Cardiac muscle cell (in vitro differentiated cells and primary cell): ENCODE results near the gene DTHD1. TPM values are rescaled to one million over a fixed set of nuclear protein-coding genes. Genes with fewer than 3 reads are reported as not detected.

ENCODE experiments used
- DNase-seq, 2 donors: peaks; one replicate each; pipeline versions ENCODE4 v3.0.0 to v3.0.0-alpha.2; 2010 to 2017; ENCODE audit warnings: low read depth in 1 of 2, low spot score in 1 of 2
- H3K27ac ChIP-seq: fragments of 200-600 bp; sonication (generic); 2 replicates; pipeline ENCODE4 v1.5.1; 2016
- H3K27me3 ChIP-seq: fragments of 200-600 bp; sonication (generic); 2 replicates; pipeline ENCODE4 v1.6.0; 2016; ENCODE audit warnings: control low read depth
- H3K36me3 ChIP-seq: fragments of 200-600 bp; sonication (generic); 2 replicates; pipeline ENCODE4 v1.5.1; 2016; ENCODE audit warnings: control low read depth
- H3K4me1 ChIP-seq: fragments of 200-600 bp; sonication (generic); 2 replicates; pipeline ENCODE4 v1.8.1; 2017; ENCODE audit warnings: low read depth, mild to moderate bottlenecking, mixed run types
- H3K4me3 ChIP-seq: fragments of 200-600 bp; sonication (generic); 2 replicates; pipeline ENCODE4 v1.5.1; 2016; ENCODE audit warnings: mild to moderate bottlenecking
- H3K9me3 ChIP-seq: fragments of 200-600 bp; sonication (generic); 2 replicates; pipeline ENCODE4 v1.5.1; 2017; ENCODE audit warnings: low read depth, mild to moderate bottlenecking, control low read depth
- CTCF ChIP-seq: IDR thresholded peaks from 2 replicates; pipeline ENCODE4 v1.5.1; 2012; ENCODE audit warnings: low read depth, mild to moderate bottlenecking, low read length
- polyA plus RNA-seq: library from polyadenylated mRNA; unstranded; fragments of >200 nt; fragmentation: Nextera tagmentation; extraction: Ambion mirVana; gene quantifications from 2 replicates; pipeline ENCODE4 v1.2.1, GENCODE V29; 2016
- total RNA-seq: library from RNA; depleted of rRNA; stranded (reverse); fragments of >200 nt; gene quantifications from 2 replicates; pipeline ENCODE4 v1.2.3, GENCODE V29; 2016

The DTHD1 gene
- total and polyA plus RNA-seq, 2 experiments from 2014 or later, result not detected

- DNase-seq, result no peak
- Histone ChIP-seq H3K27ac (no peak overlapping the region), H3K9me3 (no peaks in the 10 kb centered on the region), H3K4me1 (no peaks in the 10 kb centered on the region), H3K27me3 (no peaks in the 10 kb centered on the region), H3K36me3 (no peaks in the 10 kb centered on the region), H3K4me3 (no peak overlapping the region)
- TF ChIP-seq CTCF, result no peak
Measured at GRCh38 chr4:36324808-36325207, 43.4 kb downstream of the DTHD1 start.

GRCh38 chr4:36325499-36325898 is 44.1 kb downstream of the DTHD1 start:
- H3K4me3 ChIP-seq, result no peak overlapping the region
- H3K9me3 ChIP-seq, result no peaks in the 10 kb centered on the region
- no peaks in the 10 kb centered on the region for H3K36me3 ChIP-seq
- no peak for DNase-seq
- H3K27ac ChIP-seq, result no peak overlapping the region
- H3K4me1 ChIP-seq, result no peaks in the 10 kb centered on the region
- H3K27me3 ChIP-seq, result no peaks in the 10 kb centered on the region
- no peak for TF ChIP-seq CTCF

GRCh38 chr4:36325926-36326325 is 44.5 kb downstream of the DTHD1 start:
- Histone ChIP-seq H3K36me3 (no peaks in the 10 kb centered on the region), H3K27ac (no peak overlapping the region), H3K27me3 (no peaks in the 10 kb centered on the region), H3K4me1 (no peaks in the 10 kb centered on the region), H3K4me3 (no peak overlapping the region), H3K9me3 (no peaks in the 10 kb centered on the region)
- no peak for TF ChIP-seq CTCF
- DNase-seq, result no peak

GRCh38 chr4:36326476-36327029 is 45.1 kb downstream of the DTHD1 start:
- no peak overlapping the region for H3K4me3 ChIP-seq
- TF ChIP-seq CTCF, result no peak
- H3K27me3 ChIP-seq, result no peaks in the 10 kb centered on the region
- no peaks in the 10 kb centered on the region for H3K36me3 ChIP-seq
- no peaks in the 10 kb centered on the region for H3K4me1 ChIP-seq
- DNase-seq, result no peak
- H3K9me3 ChIP-seq, result no peaks in the 10 kb centered on the region
- H3K27ac ChIP-seq, result no peak overlapping the region

GRCh38 chr4:36327400-36327799 is 46.0 kb downstream of the DTHD1 start:
- Histone ChIP-seq H3K4me1 (no peaks in the 10 kb centered on the region), H3K9me3 (no peaks in the 10 kb centered on the region), H3K27ac (no peak overlapping the region), H3K4me3 (no peak overlapping the region), H3K36me3 (no peaks in the 10 kb centered on the region), H3K27me3 (no peaks in the 10 kb centered on the region)
- DNase-seq, result no peak
- no peak for TF ChIP-seq CTCF

- no peaks in the 10 kb centered on the region for H3K9me3 ChIP-seq
- DNase-seq, result no peak
Measured at GRCh38 chr4:36328130-36328529, 46.7 kb downstream of the DTHD1 start.

More at GRCh38 chr4:36328130-36328529, 46.7 kb downstream of the DTHD1 start:
- Histone ChIP-seq H3K27ac (no peak overlapping the region), H3K36me3 (no peaks in the 10 kb centered on the region), H3K4me3 (no peak overlapping the region), H3K4me1 (no peaks in the 10 kb centered on the region), H3K27me3 (no peaks in the 10 kb centered on the region)
- no peak for TF ChIP-seq CTCF
